ENCODE data around the gene SELENOF.

GRCh38 chr1:86925742-86926141 is 11.8 kb upstream of the SELENOF start:
- TF ChIP-seq REST (IDR thresholded peaks at IDR 0.05; ENCODE audit: low read depth, low read length) (no peak), FOXJ3 (CRISPR knock-in tag; IDR thresholded peaks at IDR 0.05) (no peak), MXI1 (IDR thresholded peaks at IDR 0.05; ENCODE audit: low read depth, low read length) (no peak)

Measured in SK-N-SH (cell line).